Neutrophil (primary cell): ENCODE results near the gene BLNK.
A peak's percentile ranks its signal among the peaks of the same experiment; 100 is the strongest.

ENCODE experiments used
- H3K27ac ChIP-seq: fragments of 200-600 bp; sonication (generic); 2 replicates; pipeline ENCODE4 v1.5.1; 2016; ENCODE audit warnings: mild to moderate bottlenecking, moderate library complexity
- H3K27me3 ChIP-seq: fragments of 200-600 bp; sonication (generic); 2 replicates; pipeline ENCODE4 v1.6.0; 2016; ENCODE audit warnings: mild to moderate bottlenecking
- H3K36me3 ChIP-seq: fragments of 200-600 bp; sonication (generic); 2 replicates; pipeline ENCODE4 v1.5.1; 2017
- H3K4me1 ChIP-seq, 2 experiments: fragments of 200-600 bp in 1 of 2; sonication (generic) in 1 of 2; 1 replicate in 1 of 2; 2 replicates in 1 of 2; pipeline versions ENCODE4 v1.5.1 to v1.6.1; 2013 to 2016; ENCODE audit warnings: low read depth in 1 of 2, low read length in 1 of 2, mild to moderate bottlenecking in 1 of 2, moderate library complexity in 1 of 2; ENCODE audit not compliant: control insufficient read depth in 1 of 2, insufficient read depth in 1 of 2
- H3K4me3 ChIP-seq, 2 experiments: fragments of 200-600 bp in 1 of 2; sonication (generic) in 1 of 2; 1 replicate in 1 of 2; 2 replicates in 1 of 2; pipeline ENCODE4 v1.5.1; 2013 to 2016; ENCODE audit warnings: low read depth in 1 of 2, low read length in 1 of 2, mild to moderate bottlenecking in 1 of 2, moderate library complexity in 1 of 2
- H3K9me3 ChIP-seq: fragments of 200-600 bp; sonication (generic); 2 replicates; pipeline ENCODE4 v1.5.1; 2016
- CTCF ChIP-seq: fragments of 200-600 bp; sonication (generic); IDR thresholded peaks from 2 replicates; pipeline ENCODE4 v1.5.1; 2016; ENCODE audit warnings: antibody characterized with exemption

Gene BLNK

GRCh38 chr10:96229568-96230030 lies 41.8 kb downstream of the BLNK start:
- no peaks in the 10 kb centered on the region for H3K9me3 ChIP-seq
- TF ChIP-seq CTCF, result peak; percentile 66
- no peaks in the 10 kb centered on the region for H3K4me1 ChIP-seq
- H3K27ac ChIP-seq, result no peak overlapping the region
- H3K27me3 ChIP-seq, result no peaks in the 10 kb centered on the region
- no peaks in the 10 kb centered on the region for H3K36me3 ChIP-seq
- no peak overlapping the region for H3K4me3 ChIP-seq

GRCh38 chr10:96228408-96228994 lies 42.9 kb downstream of the BLNK start:
- Histone ChIP-seq H3K4me3 (no peak overlapping the region), H3K27me3 (no peaks in the 10 kb centered on the region), H3K4me1 (no peaks in the 10 kb centered on the region), H3K27ac (no peak overlapping the region), H3K36me3 (no peaks in the 10 kb centered on the region), H3K9me3 (no peaks in the 10 kb centered on the region)
- TF ChIP-seq CTCF, result no peak

GRCh38 chr10:96227206-96227605 lies 44.2 kb downstream of the BLNK start:
- no peak overlapping the region for H3K27ac ChIP-seq
- H3K27me3 ChIP-seq, result no peaks in the 10 kb centered on the region
- TF ChIP-seq CTCF, result no peak
- no peaks in the 10 kb centered on the region for H3K36me3 ChIP-seq
- no peak overlapping the region for H3K4me3 ChIP-seq
- no peaks in the 10 kb centered on the region for H3K4me1 ChIP-seq
- H3K9me3 ChIP-seq, result no peaks in the 10 kb centered on the region

GRCh38 chr10:96225119-96225518 lies 46.2 kb downstream of the BLNK start:
- no peaks in the 10 kb centered on the region for H3K4me1 ChIP-seq
- no peak overlapping the region for H3K4me3 ChIP-seq
- no peaks in the 10 kb centered on the region for H3K9me3 ChIP-seq
- TF ChIP-seq CTCF, result no peak
- no peaks in the 10 kb centered on the region for H3K27me3 ChIP-seq
- no peaks in the 10 kb centered on the region for H3K36me3 ChIP-seq
- no peak overlapping the region for H3K27ac ChIP-seq

GRCh38 chr10:96222908-96223307 lies 48.5 kb downstream of the BLNK start:
- no peaks in the 10 kb centered on the region for H3K9me3 ChIP-seq
- H3K36me3 ChIP-seq, result no peaks in the 10 kb centered on the region
- no peaks in the 10 kb centered on the region for H3K27me3 ChIP-seq
- TF ChIP-seq CTCF, result no peak
- H3K27ac ChIP-seq, result no peak overlapping the region
- no peaks in the 10 kb centered on the region for H3K4me1 ChIP-seq
- no peak overlapping the region for H3K4me3 ChIP-seq
